ENCODE results near the gene DPP3.

Gene DPP3

GRCh38 chr11:66546966-66547661, 66.9 kb downstream of the DPP3 start:
- Mint-ChIP-seq H3K4me3 (peak overlapping the region; percentile 83), H3K36me3 (ENCODE audit: low read depth) (peaks cover 9% of the 10 kb centered on the region), H3K27me3 (ENCODE audit: low read depth) (peaks cover 10% of the 10 kb centered on the region), H3K27ac (no peak overlapping the region), H3K9me3 (no peaks in the 10 kb centered on the region), H3K4me1 (ENCODE audit: low read depth) (peaks cover 21% of the 10 kb centered on the region)

- H3K9me3 Mint-ChIP-seq = no peaks in the 10 kb centered on the region
- H3K27me3 Mint-ChIP-seq (ENCODE audit: low read depth) = peaks cover 10% of the 10 kb centered on the region
- peaks cover 16% of the 10 kb centered on the region for H3K4me1 Mint-ChIP-seq (ENCODE audit: low read depth)
- no peak overlapping the region for H3K27ac Mint-ChIP-seq
- peaks cover 4% of the 10 kb centered on the region for H3K36me3 Mint-ChIP-seq (ENCODE audit: low read depth)
- no peak overlapping the region for H3K4me3 Mint-ChIP-seq
These were observed 67.4 kb downstream of the DPP3 start for GRCh38 chr11:66547662-66548009.

GRCh38 chr11:66548041-66548440, 67.8 kb downstream of the DPP3 start:
- Mint-ChIP-seq H3K27ac (no peak overlapping the region), H3K27me3 (ENCODE audit: low read depth) (peaks cover 10% of the 10 kb centered on the region), H3K9me3 (no peaks in the 10 kb centered on the region), H3K4me3 (no peak overlapping the region), H3K36me3 (ENCODE audit: low read depth) (peaks cover 4% of the 10 kb centered on the region), H3K4me1 (ENCODE audit: low read depth) (peaks cover 16% of the 10 kb centered on the region)

GRCh38 chr11:66548774-66549630, 68.8 kb downstream of the DPP3 start:
- Mint-ChIP-seq H3K4me3 (peak overlapping the region; percentile 3), H3K4me1 (ENCODE audit: low read depth) (peaks cover 8% of the 10 kb centered on the region), H3K27ac (no peak overlapping the region)

GRCh38 chr11:66549696-66550095, 69.5 kb downstream of the DPP3 start:
- Mint-ChIP-seq H3K27me3 (ENCODE audit: low read depth) (peaks cover 10% of the 10 kb centered on the region), H3K4me3 (no peak overlapping the region), H3K4me1 (ENCODE audit: low read depth) (peaks cover 3% of the 10 kb centered on the region), H3K9me3 (no peaks in the 10 kb centered on the region), H3K27ac (no peak overlapping the region), H3K36me3 (ENCODE audit: low read depth) (no peaks in the 10 kb centered on the region)

More at GRCh38 chr11:66548774-66549630, 68.8 kb downstream of the DPP3 start:
- Mint-ChIP-seq H3K9me3 (no peaks in the 10 kb centered on the region), H3K36me3 (ENCODE audit: low read depth) (peaks cover 4% of the 10 kb centered on the region), H3K27me3 (ENCODE audit: low read depth) (peaks cover 10% of the 10 kb centered on the region)

- H3K4me3 Mint-ChIP-seq = no peak overlapping the region
- no peaks in the 10 kb centered on the region for H3K9me3 Mint-ChIP-seq
- H3K4me1 Mint-ChIP-seq (ENCODE audit: low read depth) = no peaks in the 10 kb centered on the region
- H3K27ac Mint-ChIP-seq = no peak overlapping the region
- H3K27me3 Mint-ChIP-seq (ENCODE audit: low read depth) = peaks cover 10% of the 10 kb centered on the region
- no peaks in the 10 kb centered on the region for H3K36me3 Mint-ChIP-seq (ENCODE audit: low read depth)
These were observed 70.7 kb downstream of the DPP3 start for GRCh38 chr11:66550887-66551286.

GRCh38 chr11:66554602-66555001, 74.4 kb downstream of the DPP3 start:
- H3K27me3 Mint-ChIP-seq (ENCODE audit: low read depth) = peaks cover 8% of the 10 kb centered on the region
- no peaks in the 10 kb centered on the region for H3K36me3 Mint-ChIP-seq (ENCODE audit: low read depth)
- H3K4me3 Mint-ChIP-seq = no peak overlapping the region
- H3K27ac Mint-ChIP-seq = no peak overlapping the region
- no peaks in the 10 kb centered on the region for H3K4me1 Mint-ChIP-seq (ENCODE audit: low read depth)
- H3K9me3 Mint-ChIP-seq = no peaks in the 10 kb centered on the region

GRCh38 chr11:66555416-66555815, 75.2 kb downstream of the DPP3 start:
- Mint-ChIP-seq H3K27ac (no peak overlapping the region), H3K27me3 (ENCODE audit: low read depth) (peaks cover 8% of the 10 kb centered on the region), H3K4me1 (ENCODE audit: low read depth) (no peaks in the 10 kb centered on the region), H3K4me3 (no peak overlapping the region), H3K9me3 (no peaks in the 10 kb centered on the region), H3K36me3 (ENCODE audit: low read depth) (no peaks in the 10 kb centered on the region)

- H3K27ac Mint-ChIP-seq = no peak overlapping the region
- no peak overlapping the region for H3K4me3 Mint-ChIP-seq
- H3K27me3 Mint-ChIP-seq (ENCODE audit: low read depth) = peaks cover 8% of the 10 kb centered on the region
These were observed 75.9 kb downstream of the DPP3 start for GRCh38 chr11:66556086-66556485.

GRCh38 chr11:66557733-66558326, 77.6 kb downstream of the DPP3 start:
- Mint-ChIP-seq H3K36me3 (ENCODE audit: low read depth) (no peaks in the 10 kb centered on the region), H3K4me1 (ENCODE audit: low read depth) (no peaks in the 10 kb centered on the region), H3K4me3 (no peak overlapping the region), H3K27me3 (ENCODE audit: low read depth) (peaks cover 8% of the 10 kb centered on the region), H3K27ac (no peak overlapping the region), H3K9me3 (no peaks in the 10 kb centered on the region)

More at GRCh38 chr11:66556086-66556485, 75.9 kb downstream of the DPP3 start:
- no peaks in the 10 kb centered on the region for H3K4me1 Mint-ChIP-seq (ENCODE audit: low read depth)
- H3K9me3 Mint-ChIP-seq = no peaks in the 10 kb centered on the region
- no peaks in the 10 kb centered on the region for H3K36me3 Mint-ChIP-seq (ENCODE audit: low read depth)

Data from T-helper 1 cell treated with Interleukin-12 subunit alpha and Interleukin-12 subunit beta and Interleukin-4 antibody, amounts not matched to agents 30 μg/mL and 1 μg/mL, for 36 hours (primary cell).